DOHH2 (cell line): ENCODE data around the gene DCTN2.

ENCODE experiments used
- CTCF ChIP-seq: fragments of 200-600 bp; sonication (generic); IDR thresholded peaks from one replicate; pipeline ENCODE4 v1.5.1; 2014; ENCODE audit warnings: antibody characterized with exemption, mild to moderate bottlenecking, low read depth, low read length; ENCODE audit not compliant: poor library complexity, severe bottlenecking
- EZH2phosphoT487 ChIP-seq: fragments of 200-600 bp; sonication (generic); IDR thresholded peaks from 2 replicates; pipeline ENCODE4 v1.6.1; 2017; ENCODE audit warnings: borderline replicate concordance, mild to moderate bottlenecking, antibody characterized with exemption, low read length, moderate library complexity, mixed read lengths

GRCh38 chr12:57518920-57519795 is 27.8 kb downstream of the DCTN2 start:
- TF ChIP-seq CTCF: no peak
- no peak for TF ChIP-seq EZH2phosphoT487
